Smooth muscle cell (in vitro differentiated cells): ENCODE results near the gene ITGB3. TPM values are rescaled to one million over a fixed set of nuclear protein-coding genes. Genes with fewer than 3 reads are reported as not detected.

Experiments used
- DNase-seq: peaks from one replicate; lab custom pipeline; 2025; ENCODE audit not compliant: unreplicated experiment; lab: John Stamatoyannopoulos, UW
- H2AFZ ChIP-seq: fragments of 200-600 bp; sonication (generic); 2 replicates; pipeline ENCODE4 v1.6.0; 2016; ENCODE audit warnings: antibody characterized with exemption, low read depth, mild to moderate bottlenecking
- H3F3A ChIP-seq: fragments of 200-600 bp; sonication (generic); 2 replicates; pipeline ENCODE4 v1.6.0; 2017; ENCODE audit warnings: antibody characterized with exemption, low read depth
- H3K27ac ChIP-seq: fragments of 200-600 bp; sonication (generic); 2 replicates; pipeline ENCODE4 v1.5.1; 2016; ENCODE audit warnings: low read depth, mild to moderate bottlenecking
- H3K27me3 ChIP-seq: fragments of 200-600 bp; sonication (generic); 2 replicates; pipeline ENCODE4 v1.6.1; 2016; ENCODE audit warnings: low read depth, mild to moderate bottlenecking
- H3K36me3 ChIP-seq: fragments of 200-600 bp; sonication (generic); 2 replicates; pipeline ENCODE4 v1.5.1; 2016; ENCODE audit warnings: low read depth
- H3K4me1 ChIP-seq: fragments of 200-600 bp; sonication (generic); 2 replicates; pipeline ENCODE4 v1.5.1; 2016; ENCODE audit warnings: low read depth
- H3K4me2 ChIP-seq: fragments of 200-600 bp; sonication (generic); 2 replicates; pipeline ENCODE4 v1.6.0; 2016; ENCODE audit warnings: mild to moderate bottlenecking
- H3K4me3 ChIP-seq: fragments of 200-600 bp; sonication (generic); 2 replicates; pipeline ENCODE4 v1.5.1; 2016; ENCODE audit warnings: mild to moderate bottlenecking
- H3K79me2 ChIP-seq: fragments of 200-600 bp; sonication (generic); 2 replicates; pipeline ENCODE4 v1.6.0; 2016; ENCODE audit warnings: low read depth, mild to moderate bottlenecking
- H3K9ac ChIP-seq: fragments of 200-600 bp; sonication (generic); 2 replicates; pipeline ENCODE4 v1.6.0; 2016; ENCODE audit warnings: low read depth
- H3K9me3 ChIP-seq: fragments of 200-600 bp; sonication (generic); replicated peaks from 2 replicates; pipeline ENCODE4 v1.5.1; 2016; ENCODE audit warnings: low read depth
- H4K20me1 ChIP-seq: fragments of 200-600 bp; sonication (generic); 2 replicates; pipeline ENCODE4 v1.6.0; 2016; ENCODE audit warnings: low read depth
- CTCF ChIP-seq: fragments of 200-600 bp; sonication (generic); IDR thresholded peaks from 2 replicates; pipeline ENCODE4 v1.5.1; 2017; ENCODE audit warnings: borderline replicate concordance, mild to moderate bottlenecking, antibody characterized with exemption; ENCODE audit not compliant: insufficient read depth, poor library complexity, severe bottlenecking
- WGBS: methylation state at CpG from one replicate; pipeline ENCODE4 v1.1.7; 2016; ENCODE audit warnings: low lambda C conversion rate; 5-methylcytosine and 5-hydroxymethylcytosine counted together
- polyA plus RNA-seq: library from polyadenylated mRNA; unstranded; fragments of >200 nt; fragmentation: Nextera tagmentation; extraction: Ambion mirVana; gene quantifications from 2 replicates; pipeline ENCODE4 v1.2.1, GENCODE V29; 2016
- total RNA-seq: library from RNA; depleted of rRNA; stranded (reverse); fragments of >200 nt; gene quantifications from 2 replicates; pipeline ENCODE4 v1.2.3, GENCODE V29; 2014

The ITGB3 gene
- total and polyA plus RNA-seq, 2 experiments from 2014 or later: 3.9 to 7.9 TPM

GRCh38 chr17:47243737-47244598 is 9.7 kb upstream of the ITGB3 start:
- WGBS: 91% methylated on average over 9 of the region's 9 CpGs

GRCh38 chr17:47244697-47245096 is 8.9 kb upstream of the ITGB3 start:
- H3K36me3 ChIP-seq: no peaks in the 10 kb centered on the region
- no peak overlapping the region for H3K4me2 ChIP-seq
- no peaks in the 10 kb centered on the region for H3K9me3 ChIP-seq
- H3F3A ChIP-seq: no peaks in the 10 kb centered on the region
- H3K4me3 ChIP-seq: no peak overlapping the region
- H3K9ac ChIP-seq: no peak overlapping the region
- WGBS: 94% methylated on average over 2 of the region's 2 CpGs
- no peak for TF ChIP-seq CTCF
- no peak overlapping the region for H3K27ac ChIP-seq
- H4K20me1 ChIP-seq: no peaks in the 10 kb centered on the region
- H2AFZ ChIP-seq: no peak overlapping the region
- no peaks in the 10 kb centered on the region for H3K79me2 ChIP-seq
- DNase-seq: no peak
- H3K27me3 ChIP-seq: no peaks in the 10 kb centered on the region
- H3K4me1 ChIP-seq: no peaks in the 10 kb centered on the region

More at GRCh38 chr17:47243737-47244598, 9.7 kb upstream of the ITGB3 start:
- no peak overlapping the region for H3K9ac ChIP-seq
- no peaks in the 10 kb centered on the region for H3K36me3 ChIP-seq
- no peak for DNase-seq
- H3K4me1 ChIP-seq: no peaks in the 10 kb centered on the region
- no peak overlapping the region for H3K4me2 ChIP-seq
- no peak overlapping the region for H3K27ac ChIP-seq
- H3K27me3 ChIP-seq: no peaks in the 10 kb centered on the region
- H3K9me3 ChIP-seq: no peaks in the 10 kb centered on the region
- no peak for TF ChIP-seq CTCF
- no peak overlapping the region for H2AFZ ChIP-seq
- H4K20me1 ChIP-seq: no peaks in the 10 kb centered on the region
- H3F3A ChIP-seq: peaks cover 6% of the 10 kb centered on the region
- no peaks in the 10 kb centered on the region for H3K79me2 ChIP-seq
- no peak overlapping the region for H3K4me3 ChIP-seq

- no peaks in the 10 kb centered on the region for H3F3A ChIP-seq
- no peaks in the 10 kb centered on the region for H3K9me3 ChIP-seq
- H4K20me1 ChIP-seq: no peaks in the 10 kb centered on the region
- H3K79me2 ChIP-seq: no peaks in the 10 kb centered on the region
- TF ChIP-seq CTCF: no peak
- no peaks in the 10 kb centered on the region for H3K36me3 ChIP-seq
- no peaks in the 10 kb centered on the region for H3K4me1 ChIP-seq
- H3K9ac ChIP-seq: no peak overlapping the region
- no peak overlapping the region for H3K4me2 ChIP-seq
- no peaks in the 10 kb centered on the region for H3K27me3 ChIP-seq
- no peak overlapping the region for H3K27ac ChIP-seq
- WGBS: 90% methylated on average over 2 of the region's 2 CpGs
- H3K4me3 ChIP-seq: no peak overlapping the region
- no peak overlapping the region for H2AFZ ChIP-seq
- no peak for DNase-seq
Observed at GRCh38 chr17:47246120-47246519, 7.5 kb upstream of the ITGB3 start.

GRCh38 chr17:47250855-47251254 is 2.8 kb upstream of the ITGB3 start:
- no peak overlapping the region for H3K4me2 ChIP-seq
- no peak overlapping the region for H3K9ac ChIP-seq
- no peaks in the 10 kb centered on the region for H3K36me3 ChIP-seq
- H3K9me3 ChIP-seq: no peaks in the 10 kb centered on the region
- no peak for DNase-seq
- no peak overlapping the region for H3K27ac ChIP-seq
- no peaks in the 10 kb centered on the region for H4K20me1 ChIP-seq
- H2AFZ ChIP-seq: no peak overlapping the region
- no peaks in the 10 kb centered on the region for H3K79me2 ChIP-seq
- no peaks in the 10 kb centered on the region for H3K27me3 ChIP-seq
- peaks cover 6% of the 10 kb centered on the region for H3K4me1 ChIP-seq
- H3F3A ChIP-seq: no peaks in the 10 kb centered on the region
- no peak overlapping the region for H3K4me3 ChIP-seq
- TF ChIP-seq CTCF: no peak
- WGBS: 95% methylated on average over 2 of the region's 2 CpGs
